Neural progenitor cell (in vitro differentiated cells): ENCODE results near the gene AQP1. TPM values are rescaled to one million over a fixed set of nuclear protein-coding genes. Genes with fewer than 3 reads are reported as not detected.

Experiments
- DNase-seq: peaks from one replicate; pipeline ENCODE4 v3.0.0-alpha.2; 2016; ENCODE audit warnings: low spot score
- H2AFZ ChIP-seq: fragments of 200-600 bp; sonication (generic); replicated peaks from 2 replicates; pipeline ENCODE4 v1.6.1; 2016; ENCODE audit warnings: antibody characterized with exemption
- H3F3A ChIP-seq: fragments of 200-600 bp; sonication (generic); 2 replicates; pipeline ENCODE4 v1.6.1; 2016; ENCODE audit warnings: antibody characterized with exemption, low read depth
- H3K27ac ChIP-seq: fragments of 200-600 bp; sonication (generic); 2 replicates; pipeline ENCODE4 v1.5.1; 2016; ENCODE audit warnings: mild to moderate bottlenecking
- H3K27me3 ChIP-seq: fragments of 200-600 bp; sonication (generic); 2 replicates; pipeline ENCODE4 v1.6.1; 2016; ENCODE audit warnings: mild to moderate bottlenecking, moderate library complexity
- H3K36me3 ChIP-seq: fragments of 200-600 bp; sonication (generic); 2 replicates; pipeline ENCODE4 v1.5.1; 2016
- H3K4me1 ChIP-seq: fragments of 200-600 bp; sonication (generic); 2 replicates; pipeline ENCODE4 v1.6.1; 2016; ENCODE audit warnings: mixed run types
- H3K4me2 ChIP-seq: fragments of 200-600 bp; sonication (generic); 2 replicates; pipeline ENCODE4 v1.6.1; 2016
- H3K4me3 ChIP-seq: fragments of 200-600 bp; sonication (generic); 2 replicates; pipeline ENCODE4 v1.5.1; 2016
- H3K79me2 ChIP-seq: fragments of 200-600 bp; sonication (generic); 2 replicates; pipeline ENCODE4 v1.6.1; 2016; ENCODE audit warnings: low read depth
- H3K9ac ChIP-seq: fragments of 200-600 bp; sonication (generic); 2 replicates; pipeline ENCODE4 v1.6.1; 2016
- H3K9me3 ChIP-seq: fragments of 200-600 bp; sonication (generic); 2 replicates; pipeline ENCODE4 v1.5.1; 2016; ENCODE audit warnings: low read depth
- H4K20me1 ChIP-seq: fragments of 200-600 bp; sonication (generic); 2 replicates; pipeline ENCODE4 v1.6.1; 2016; ENCODE audit warnings: low read depth
- H3K27ac Mint-ChIP-seq: 3 replicates; pipeline ENCODE4 v1.8.0; 2021; ENCODE audit warnings: mixed read lengths
- H3K27me3 Mint-ChIP-seq: 2 replicates; pipeline ENCODE4 v1.8.0; 2022; ENCODE audit warnings: low read depth, mild to moderate bottlenecking, inconsistent platforms, moderate library complexity, mixed read lengths; ENCODE audit not compliant: insufficient read depth
- H3K36me3 Mint-ChIP-seq: 3 replicates; pipeline ENCODE4 v1.8.0; 2021; ENCODE audit warnings: mixed read lengths
- H3K4me1 Mint-ChIP-seq: 3 replicates; pipeline ENCODE4 v1.8.0; 2021; ENCODE audit warnings: mixed read lengths
- H3K4me3 Mint-ChIP-seq: 3 replicates; pipeline ENCODE4 v1.8.0; 2021; ENCODE audit warnings: mild to moderate bottlenecking, moderate library complexity, mixed read lengths
- H3K9me3 Mint-ChIP-seq: 3 replicates; pipeline ENCODE4 v1.8.0; 2020; ENCODE audit warnings: mixed read lengths
- EZH2 ChIP-seq: fragments of 200-600 bp; sonication (generic); IDR thresholded peaks from 2 replicates; pipeline ENCODE4 v1.6.1; 2017; ENCODE audit warnings: antibody characterized with exemption, mild to moderate bottlenecking, moderate library complexity
- EZH2phosphoT487 ChIP-seq: fragments of 200-600 bp; sonication (generic); IDR thresholded peaks from 2 replicates; pipeline ENCODE4 v1.6.1; 2017; ENCODE audit warnings: antibody characterized with exemption
- total RNA-seq: library from RNA; depleted of rRNA; stranded (reverse); fragments of >200 nt; gene quantifications from 2 replicates; pipeline ENCODE4 v1.2.3, GENCODE V29; 2015; ENCODE audit warnings: low replicate concordance
- TF ChIP-seq, protein P1 (sequence below): fragments of 200-600 bp; sonication (generic); IDR thresholded peaks from 2 replicates; pipeline ENCODE4 v1.5.1; 2017; ENCODE audit warnings: antibody characterized with exemption, mild to moderate bottlenecking

The AQP1 gene
- total RNA-seq, 1 donor from 2014 or later = not detected

DNA sequence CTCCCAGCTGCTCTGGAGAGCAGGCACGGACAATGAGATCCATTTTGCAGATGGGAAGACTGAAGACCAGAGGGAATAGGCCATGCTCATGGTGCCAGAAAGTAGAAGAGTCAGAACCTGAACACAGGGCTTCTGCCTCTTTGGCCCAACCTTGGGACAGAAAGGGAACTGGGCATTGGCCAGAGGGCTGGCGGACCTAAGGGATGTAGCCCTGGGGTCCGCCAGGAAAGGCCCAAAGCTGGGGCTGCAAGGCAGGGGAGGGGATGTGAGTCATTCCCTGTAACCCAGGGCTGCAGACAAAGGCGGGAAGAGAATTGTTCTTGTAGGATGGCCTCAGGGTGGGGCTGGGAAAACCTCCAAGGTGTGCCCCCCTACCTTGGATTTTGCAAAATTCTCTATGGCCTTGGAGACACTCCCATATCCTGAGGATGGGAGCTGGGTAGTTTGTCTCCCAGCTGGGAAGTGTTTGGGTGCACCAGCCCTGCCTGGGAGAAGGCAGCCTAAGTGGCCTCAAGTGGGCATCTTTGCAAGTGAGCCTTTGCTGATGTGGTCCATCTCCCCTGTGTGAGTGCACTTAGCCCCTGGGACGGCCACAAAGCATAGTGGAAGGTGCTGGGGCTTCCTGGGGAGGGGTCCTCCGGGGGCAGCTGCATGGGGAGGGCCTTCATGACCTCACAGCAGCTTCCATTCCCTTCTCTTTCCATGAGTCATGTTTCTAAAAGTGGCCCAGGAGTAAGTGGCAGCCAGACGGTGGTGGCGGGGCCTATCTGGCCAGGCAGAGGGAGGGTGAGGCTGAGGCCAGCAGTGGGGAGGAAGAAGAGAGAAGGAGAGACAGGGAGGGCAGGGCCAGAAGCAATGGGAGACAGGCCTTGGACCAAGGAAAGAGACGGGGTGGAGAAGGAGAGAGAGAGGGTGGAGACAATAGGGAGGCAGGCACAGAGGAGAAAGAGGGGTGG is 9.2 kb downstream of the AQP1 start:
- no peak overlapping the region for H3K4me2 ChIP-seq
- H3F3A ChIP-seq = no peaks in the 10 kb centered on the region
- no peaks in the 10 kb centered on the region for H3K36me3 ChIP-seq
- Mint-ChIP-seq H3K36me3 (no peaks in the 10 kb centered on the region), H3K9me3 (no peaks in the 10 kb centered on the region), H3K4me1 (peaks cover 11% of the 10 kb centered on the region), H3K27me3 (peaks cover 11% of the 10 kb centered on the region), H3K4me3 (no peak overlapping the region), H3K27ac (peak overlapping the region; percentile 68)
- TF ChIP-seq, protein P1, sequence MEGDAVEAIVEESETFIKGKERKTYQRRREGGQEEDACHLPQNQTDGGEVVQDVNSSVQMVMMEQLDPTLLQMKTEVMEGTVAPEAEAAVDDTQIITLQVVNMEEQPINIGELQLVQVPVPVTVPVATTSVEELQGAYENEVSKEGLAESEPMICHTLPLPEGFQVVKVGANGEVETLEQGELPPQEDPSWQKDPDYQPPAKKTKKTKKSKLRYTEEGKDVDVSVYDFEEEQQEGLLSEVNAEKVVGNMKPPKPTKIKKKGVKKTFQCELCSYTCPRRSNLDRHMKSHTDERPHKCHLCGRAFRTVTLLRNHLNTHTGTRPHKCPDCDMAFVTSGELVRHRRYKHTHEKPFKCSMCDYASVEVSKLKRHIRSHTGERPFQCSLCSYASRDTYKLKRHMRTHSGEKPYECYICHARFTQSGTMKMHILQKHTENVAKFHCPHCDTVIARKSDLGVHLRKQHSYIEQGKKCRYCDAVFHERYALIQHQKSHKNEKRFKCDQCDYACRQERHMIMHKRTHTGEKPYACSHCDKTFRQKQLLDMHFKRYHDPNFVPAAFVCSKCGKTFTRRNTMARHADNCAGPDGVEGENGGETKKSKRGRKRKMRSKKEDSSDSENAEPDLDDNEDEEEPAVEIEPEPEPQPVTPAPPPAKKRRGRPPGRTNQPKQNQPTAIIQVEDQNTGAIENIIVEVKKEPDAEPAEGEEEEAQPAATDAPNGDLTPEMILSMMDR = no peak
- no peak for TF ChIP-seq EZH2phosphoT487
- no peak for TF ChIP-seq EZH2
- H3K4me1 ChIP-seq = peaks cover 18% of the 10 kb centered on the region
- no peak overlapping the region for H3K27ac ChIP-seq
- H3K9me3 ChIP-seq = no peaks in the 10 kb centered on the region
- no peak overlapping the region for H2AFZ ChIP-seq
- DNase-seq = no peak
- H3K9ac ChIP-seq = no peak overlapping the region
- H3K27me3 ChIP-seq = no peaks in the 10 kb centered on the region
- no peaks in the 10 kb centered on the region for H4K20me1 ChIP-seq
- no peaks in the 10 kb centered on the region for H3K79me2 ChIP-seq
- H3K4me3 ChIP-seq = no peak overlapping the region

DNA sequence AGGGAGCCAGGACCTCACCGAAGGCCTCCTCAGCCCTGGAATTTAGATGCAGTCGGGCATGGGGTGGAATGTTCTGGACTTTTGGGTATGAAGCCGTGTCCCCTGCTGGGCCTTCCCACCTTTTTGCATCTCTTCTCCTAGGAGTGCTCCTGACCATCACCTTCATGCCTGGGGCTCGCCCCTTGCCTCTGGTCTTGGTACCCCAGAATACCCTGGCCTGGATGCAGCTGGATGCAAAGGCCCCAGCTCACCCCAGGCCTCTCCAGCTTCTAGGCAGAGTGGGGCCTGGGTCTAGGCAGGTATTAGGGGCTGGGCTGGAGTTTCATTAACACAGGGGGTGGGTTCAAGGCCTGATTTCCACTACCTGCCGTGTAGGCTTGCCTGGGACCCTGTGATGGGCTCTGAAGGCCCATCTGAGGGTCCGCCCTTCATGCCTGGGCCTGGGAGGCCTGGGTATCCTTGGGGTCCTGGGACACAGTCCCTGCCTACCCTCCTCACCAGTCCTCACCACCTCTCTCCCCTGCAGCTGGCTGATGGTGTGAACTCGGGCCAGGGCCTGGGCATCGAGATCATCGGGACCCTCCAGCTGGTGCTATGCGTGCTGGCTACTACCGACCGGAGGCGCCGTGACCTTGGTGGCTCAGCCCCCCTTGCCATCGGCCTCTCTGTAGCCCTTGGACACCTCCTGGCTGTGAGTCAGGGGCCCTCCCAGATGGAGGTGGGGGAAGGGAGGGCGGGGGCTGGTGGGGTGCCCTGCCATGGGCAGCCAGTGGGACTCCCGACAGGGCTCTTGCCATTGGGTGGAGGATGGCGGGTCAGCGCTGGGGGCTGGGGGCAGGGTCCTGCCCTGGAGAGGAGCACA is 10.1 kb downstream of the AQP1 start:
- Mint-ChIP-seq H3K27ac (peak overlapping the region; percentile 25), H3K4me1 (peaks cover 9% of the 10 kb centered on the region), H3K4me3 (no peak overlapping the region), H3K36me3 (no peaks in the 10 kb centered on the region), H3K9me3 (peaks cover 4% of the 10 kb centered on the region), H3K27me3 (peaks cover 10% of the 10 kb centered on the region)
- Histone ChIP-seq H4K20me1 (no peaks in the 10 kb centered on the region), H3K36me3 (no peaks in the 10 kb centered on the region), H3K4me2 (no peak overlapping the region), H3K4me3 (no peak overlapping the region), H3K4me1 (peaks cover 11% of the 10 kb centered on the region), H3K27me3 (no peaks in the 10 kb centered on the region), H3K9ac (no peak overlapping the region), H3K27ac (no peak overlapping the region), H2AFZ (no peak overlapping the region), H3K9me3 (no peaks in the 10 kb centered on the region), H3F3A (no peaks in the 10 kb centered on the region), H3K79me2 (no peaks in the 10 kb centered on the region)
- TF ChIP-seq, protein P1 = no peak
- TF ChIP-seq EZH2phosphoT487 (no peak), EZH2 (no peak)
- DNase-seq = no peak

DNA sequence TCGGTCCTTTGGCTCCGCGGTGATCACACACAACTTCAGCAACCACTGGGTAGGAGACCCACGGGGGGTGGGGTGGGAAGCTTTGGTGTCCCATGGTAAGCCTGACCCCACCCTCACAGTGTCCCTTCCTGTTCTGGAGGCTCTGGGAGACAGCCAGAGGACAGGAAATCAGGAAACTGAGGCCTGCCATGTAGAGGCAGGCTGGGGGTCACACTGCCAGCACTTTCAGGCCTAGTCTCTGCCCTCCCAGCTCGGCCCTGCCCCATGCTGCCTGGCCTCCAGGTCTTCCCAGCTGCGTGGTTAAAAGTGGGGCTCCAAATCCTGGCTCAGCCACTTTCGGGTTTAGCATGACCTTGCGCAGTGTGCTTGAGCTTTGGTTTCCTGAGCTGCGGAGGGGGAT is 10.9 kb downstream of the AQP1 start:
- Mint-ChIP-seq H3K27me3 (peaks cover 6% of the 10 kb centered on the region), H3K27ac (no peak overlapping the region)
- peaks cover 3% of the 10 kb centered on the region for H3K4me1 ChIP-seq

More for the DNA sequence above, 10.9 kb downstream of the AQP1 start:
- H3K27ac ChIP-seq = no peak overlapping the region
- no peaks in the 10 kb centered on the region for H3K36me3 ChIP-seq
- H3K4me2 ChIP-seq = no peak overlapping the region
- H4K20me1 ChIP-seq = no peaks in the 10 kb centered on the region
- H3K9ac ChIP-seq = no peak overlapping the region
- no peaks in the 10 kb centered on the region for H3K79me2 ChIP-seq
- H3K9me3 ChIP-seq = no peaks in the 10 kb centered on the region
- peaks cover 9% of the 10 kb centered on the region for H3K9me3 Mint-ChIP-seq
- H3K4me3 ChIP-seq = no peak overlapping the region
- H3K4me1 Mint-ChIP-seq = peaks cover 4% of the 10 kb centered on the region
- DNase-seq = no peak
- no peak overlapping the region for H3K4me3 Mint-ChIP-seq
- TF ChIP-seq EZH2phosphoT487 (no peak), EZH2 (no peak)
- TF ChIP-seq, protein P1 = no peak
- no peak overlapping the region for H2AFZ ChIP-seq
- H3K36me3 Mint-ChIP-seq = no peaks in the 10 kb centered on the region
- H3K27me3 ChIP-seq = no peaks in the 10 kb centered on the region
- no peaks in the 10 kb centered on the region for H3F3A ChIP-seq
